ENCODE data around the gene CRY1.
"Not testable (repeated sequence)": the region's sequence is repeated elsewhere in the genome, so short reads cannot be mapped to it uniquely, and the experiment has no call there.

CRY1 gene

DNA sequence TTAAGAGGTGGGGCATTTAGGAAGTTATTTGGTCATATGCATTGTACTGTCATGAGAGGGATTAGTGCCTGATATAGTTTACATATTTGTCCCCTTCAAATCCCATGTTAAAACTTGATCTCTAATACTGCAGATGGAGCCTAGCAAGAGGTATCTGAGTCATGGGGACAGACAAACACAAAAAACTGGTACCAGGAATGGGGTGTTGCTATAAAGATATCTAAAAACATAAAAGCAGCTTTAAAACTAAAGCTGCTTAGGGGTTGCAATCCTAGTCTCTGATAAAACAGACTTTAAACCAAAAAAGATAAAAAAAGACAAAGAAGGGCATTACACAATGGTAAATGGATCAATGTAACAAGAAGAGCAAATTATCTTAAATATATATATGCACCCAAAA, 11.6 kb downstream of the CRY1 start:
- no peak overlapping the region for H3K27ac ChIP-seq
- H3K4me1 ChIP-seq (ENCODE audit: control insufficient read depth in 1 of 2, insufficient read depth in 1 of 2, low read depth in 1 of 2, low read length in 1 of 2) = no peaks in the 10 kb centered on the region
- H3K9me3 ChIP-seq = no peaks in the 10 kb centered on the region
- H3K36me3 ChIP-seq = no peaks in the 10 kb centered on the region
- H3K27me3 ChIP-seq = no peaks in the 10 kb centered on the region
- TF ChIP-seq, protein P1, sequence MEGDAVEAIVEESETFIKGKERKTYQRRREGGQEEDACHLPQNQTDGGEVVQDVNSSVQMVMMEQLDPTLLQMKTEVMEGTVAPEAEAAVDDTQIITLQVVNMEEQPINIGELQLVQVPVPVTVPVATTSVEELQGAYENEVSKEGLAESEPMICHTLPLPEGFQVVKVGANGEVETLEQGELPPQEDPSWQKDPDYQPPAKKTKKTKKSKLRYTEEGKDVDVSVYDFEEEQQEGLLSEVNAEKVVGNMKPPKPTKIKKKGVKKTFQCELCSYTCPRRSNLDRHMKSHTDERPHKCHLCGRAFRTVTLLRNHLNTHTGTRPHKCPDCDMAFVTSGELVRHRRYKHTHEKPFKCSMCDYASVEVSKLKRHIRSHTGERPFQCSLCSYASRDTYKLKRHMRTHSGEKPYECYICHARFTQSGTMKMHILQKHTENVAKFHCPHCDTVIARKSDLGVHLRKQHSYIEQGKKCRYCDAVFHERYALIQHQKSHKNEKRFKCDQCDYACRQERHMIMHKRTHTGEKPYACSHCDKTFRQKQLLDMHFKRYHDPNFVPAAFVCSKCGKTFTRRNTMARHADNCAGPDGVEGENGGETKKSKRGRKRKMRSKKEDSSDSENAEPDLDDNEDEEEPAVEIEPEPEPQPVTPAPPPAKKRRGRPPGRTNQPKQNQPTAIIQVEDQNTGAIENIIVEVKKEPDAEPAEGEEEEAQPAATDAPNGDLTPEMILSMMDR (IDR thresholded peaks at IDR 0.05) = no peak
- no peak overlapping the region for H3K4me3 ChIP-seq (ENCODE audit: low read depth in 1 of 2, low read length in 1 of 2)

DNA sequence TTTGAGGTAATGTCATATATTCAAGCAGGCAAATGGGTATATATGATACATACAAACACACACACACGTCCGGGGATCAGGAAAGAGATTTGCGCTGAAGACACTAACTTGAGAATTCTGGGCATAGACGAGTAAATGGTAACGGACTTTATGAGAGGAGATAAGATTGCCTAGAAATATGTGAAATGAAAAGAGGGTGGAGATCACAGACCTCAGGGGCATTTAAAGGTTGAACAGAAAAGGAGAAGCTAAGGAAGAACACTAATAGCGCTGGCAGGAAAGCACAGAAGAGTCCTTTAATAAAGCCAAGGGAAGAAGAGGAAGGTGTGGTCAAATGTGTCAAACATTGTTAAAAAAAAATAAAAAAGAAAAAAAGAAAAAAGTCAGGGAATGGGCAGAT, 13.1 kb downstream of the CRY1 start:
- TF ChIP-seq, protein P1 (IDR thresholded peaks at IDR 0.05) = no peak
- no peak overlapping the region for H3K27ac ChIP-seq
- no peaks in the 10 kb centered on the region for H3K9me3 ChIP-seq
- H3K36me3 ChIP-seq = no peaks in the 10 kb centered on the region
- no peaks in the 10 kb centered on the region for H3K27me3 ChIP-seq
- no peak overlapping the region for H3K4me3 ChIP-seq (ENCODE audit: low read depth in 1 of 2, low read length in 1 of 2)
- H3K4me1 ChIP-seq (ENCODE audit: control insufficient read depth in 1 of 2, insufficient read depth in 1 of 2, low read depth in 1 of 2, low read length in 1 of 2) = no peaks in the 10 kb centered on the region

DNA sequence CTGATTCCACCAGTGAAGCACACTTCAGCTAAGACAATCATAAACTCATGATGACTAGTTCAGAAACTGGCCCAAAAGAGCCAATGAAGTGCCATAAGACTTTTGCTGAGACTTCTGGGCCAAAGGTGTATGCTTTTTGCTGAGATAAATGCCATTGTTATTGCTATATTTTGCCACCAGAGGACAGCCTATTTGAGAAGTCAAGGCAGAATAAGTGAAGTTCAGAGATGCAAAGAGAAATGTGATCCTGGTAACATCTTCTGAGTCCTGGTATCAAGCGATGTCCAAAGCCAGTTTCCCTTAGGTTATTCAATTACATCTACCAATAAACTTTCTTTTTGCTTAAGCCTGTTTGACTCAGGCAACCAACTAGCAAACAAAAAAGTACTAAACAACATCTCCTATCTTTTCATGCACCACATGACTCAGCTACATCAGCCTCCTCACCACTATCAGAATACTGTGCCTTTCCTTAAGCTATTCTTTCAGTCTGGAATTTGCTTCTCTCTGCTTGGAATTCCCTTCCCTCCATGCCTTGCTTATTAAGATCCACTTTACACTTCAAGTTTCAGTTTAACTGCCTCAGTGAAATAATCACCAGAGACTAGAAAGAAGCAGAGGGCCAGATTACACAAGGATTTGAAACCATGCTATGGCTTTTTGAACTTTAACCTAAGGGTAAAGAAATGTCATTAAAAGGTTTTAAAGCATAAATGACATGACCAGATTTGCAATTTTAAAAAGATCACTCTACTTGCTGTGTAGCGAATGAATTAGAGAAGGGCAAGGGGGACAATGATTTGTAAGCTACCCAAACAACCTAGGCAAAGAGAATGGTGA, 14.0 kb downstream of the CRY1 start:
- Histone ChIP-seq H3K4me1 (ENCODE audit: control insufficient read depth in 1 of 2, insufficient read depth in 1 of 2, low read depth in 1 of 2, low read length in 1 of 2) (no peaks in the 10 kb centered on the region), H3K27me3 (no peaks in the 10 kb centered on the region), H3K36me3 (no peaks in the 10 kb centered on the region), H3K4me3 (ENCODE audit: low read depth in 1 of 2, low read length in 1 of 2) (no peak overlapping the region), H3K27ac (no peak overlapping the region), H3K9me3 (no peaks in the 10 kb centered on the region)
- TF ChIP-seq, protein P1 (IDR thresholded peaks at IDR 0.05) = no peak

GRCh38 chr12:107073266-107073665, 20.1 kb downstream of the CRY1 start:
- H3K4me3 ChIP-seq (ENCODE audit: low read depth in 1 of 2, low read length in 1 of 2) = not testable (repeated sequence)

GRCh38 chr12:107066691-107067090, 26.7 kb downstream of the CRY1 start:
- Histone ChIP-seq H3K4me1 (ENCODE audit: control insufficient read depth in 1 of 2, insufficient read depth in 1 of 2, low read depth in 1 of 2, low read length in 1 of 2) (no peaks in the 10 kb centered on the region), H3K27ac (no peak overlapping the region)
- TF ChIP-seq, protein P1 (IDR thresholded peaks at IDR 0.05) = no peak

More at GRCh38 chr12:107073266-107073665, 20.1 kb downstream of the CRY1 start:
- H3K4me1 ChIP-seq (ENCODE audit: control insufficient read depth in 1 of 2, insufficient read depth in 1 of 2, low read depth in 1 of 2, low read length in 1 of 2); H3K36me3 ChIP-seq; H3K27ac ChIP-seq; H3K9me3 ChIP-seq; H3K27me3 ChIP-seq: not testable (repeated sequence)

GRCh38 chr12:107064687-107065086, 28.7 kb downstream of the CRY1 start:
- Histone ChIP-seq H3K27ac (no peak overlapping the region), H3K9me3 (no peaks in the 10 kb centered on the region), H3K4me1 (ENCODE audit: control insufficient read depth in 1 of 2, insufficient read depth in 1 of 2, low read depth in 1 of 2, low read length in 1 of 2) (no peaks in the 10 kb centered on the region), H3K27me3 (no peaks in the 10 kb centered on the region), H3K36me3 (no peaks in the 10 kb centered on the region), H3K4me3 (ENCODE audit: low read depth in 1 of 2, low read length in 1 of 2) (no peak overlapping the region)
- TF ChIP-seq, protein P1 (IDR thresholded peaks at IDR 0.05) = no peak

More at GRCh38 chr12:107066691-107067090, 26.7 kb downstream of the CRY1 start:
- Histone ChIP-seq H3K9me3 (no peaks in the 10 kb centered on the region), H3K27me3 (no peaks in the 10 kb centered on the region), H3K36me3 (no peaks in the 10 kb centered on the region), H3K4me3 (ENCODE audit: low read depth in 1 of 2, low read length in 1 of 2) (no peak overlapping the region)

Measured in neutrophil (primary cell).